ENCODE data around the gene IFI27L1. TPM values are rescaled to one million over a fixed set of nuclear protein-coding genes. Genes with fewer than 3 reads are reported as not detected.

IFI27L1 gene
- total and polyA plus RNA-seq, 2 donors (not counting 3 experiments of a cell fraction or from before 2014, with no cell fraction given) = 31.1 to 38.1 TPM

- no peak overlapping the region for H3K9ac ChIP-seq (replicated peaks; ENCODE audit: extremely low read depth, insufficient read depth, low read length)
- FAIRE-seq (no peak), DNase-seq (ENCODE audit: low read depth, low spot score) (no peak)
- CTCF ChIA-PET = interaction anchor here (2.0 to 7.6 kb wide), 3 partner anchors 12 to 89 kb away, joined by 6 to 133 read pairs (median 24); no protein-coding TSS in a partner anchor
- peaks cover 3% of the 10 kb centered on the region for H3K4me1 ChIP-seq (ENCODE audit: control insufficient read depth, extremely low read depth, insufficient read depth, low read length)
- no peak overlapping the region for H3K4me3 ChIP-seq (replicated peaks in 1 of 3; ENCODE audit: insufficient read depth in 1 of 3, low read depth in 1 of 3, low read length in 3 of 3)
- H3K36me3 ChIP-seq (ENCODE audit: control insufficient read depth in 2 of 2, extremely low read depth in 1 of 2, insufficient read depth in 2 of 2, low read length in 2 of 2) = peaks cover 10 to 26% of the 10 kb centered on the region in 2 experiments
- no peak overlapping the region for H3K27ac ChIP-seq (ENCODE audit: insufficient read depth, low read depth, low read length)
- no peaks in the 10 kb centered on the region for H3K9me3 ChIP-seq (replicated peaks; ENCODE audit: control insufficient read depth, insufficient read depth, low read length)
- TF ChIP-seq EZH2 (IDR thresholded peaks at IDR 0.05; ENCODE audit: borderline replicate concordance, low read depth, low read length, severe bottlenecking) = no peak
- no peak for TF ChIP-seq MAX (IDR thresholded peaks at IDR 0.05; ENCODE audit: insufficient read depth, insufficient read length)
- TF ChIP-seq POLR2A (IDR thresholded peaks at IDR 0.05; ENCODE audit: low read depth, low read length) = no peak
- no peak for TF ChIP-seq MYC (IDR thresholded peaks at IDR 0.05; ENCODE audit: low read depth, low read length)
- no peaks in the 10 kb centered on the region for H3K9me1 ChIP-seq (replicated peaks; ENCODE audit: control insufficient read depth, extremely low read depth, insufficient read depth, low read length)
- dilution Hi-C loops (cut with MboI; ENCODE audit: extremely low pct_ligation_motif_present, low sequenced_read_pairs) = no loop called here
- POLR2A ChIA-PET = no interaction called here
- H4K20me1 ChIP-seq (replicated peaks; ENCODE audit: control insufficient read depth, extremely low read depth, insufficient read depth, low read length) = no peaks in the 10 kb centered on the region
- H3K4me2 ChIP-seq (ENCODE audit: insufficient read depth, low read length) = no peak overlapping the region
- no peaks in the 10 kb centered on the region for H3K27me3 ChIP-seq (ENCODE audit: control insufficient read depth in 2 of 2, insufficient read depth in 2 of 2, low read length in 2 of 2)
- H3K79me2 ChIP-seq (ENCODE audit: control insufficient read depth, insufficient read depth, low read length) = no peaks in the 10 kb centered on the region
- no peak overlapping the region for H2AFZ ChIP-seq (ENCODE audit: low read depth, low read length)
- BruUV-seq (replicated peaks) = no TSS peak
- intact Hi-C loops (cut with micrococcal nuclease) = no loop called here
Observed at GRCh38 chr14:94047581-94047980, 33.5 kb upstream of the IFI27L1 start.

GRCh38 chr14:94048691-94049624, 32.2 kb upstream of the IFI27L1 start:
- peaks cover 13 to 28% of the 10 kb centered on the region in 2 experiments for H3K36me3 ChIP-seq (ENCODE audit: control insufficient read depth in 2 of 2, extremely low read depth in 1 of 2, insufficient read depth in 2 of 2, low read length in 2 of 2)

More at GRCh38 chr14:94048691-94049624, 32.2 kb upstream of the IFI27L1 start:
- no peak overlapping the region for H3K9ac ChIP-seq (replicated peaks; ENCODE audit: extremely low read depth, insufficient read depth, low read length)
- CTCF ChIA-PET = interaction anchor here (1.5 to 7.6 kb wide), 4 partner anchors 11 to 88 kb away, joined by 3 to 133 read pairs (median 15); no protein-coding TSS in a partner anchor
- POLR2A ChIA-PET = no interaction called here
- H3K9me1 ChIP-seq (replicated peaks; ENCODE audit: control insufficient read depth, extremely low read depth, insufficient read depth, low read length) = no peaks in the 10 kb centered on the region
- no peak overlapping the region for H3K4me3 ChIP-seq (replicated peaks in 1 of 3; ENCODE audit: insufficient read depth in 1 of 3, low read depth in 1 of 3, low read length in 3 of 3)
- no peaks in the 10 kb centered on the region for H3K9me3 ChIP-seq (replicated peaks; ENCODE audit: control insufficient read depth, insufficient read depth, low read length)
- H2AFZ ChIP-seq (ENCODE audit: low read depth, low read length) = no peak overlapping the region
- FAIRE-seq (peak; percentile 38), DNase-seq (ENCODE audit: low read depth, low spot score) (no peak)
- no peaks in the 10 kb centered on the region for H3K79me2 ChIP-seq (ENCODE audit: control insufficient read depth, insufficient read depth, low read length)
- no peak overlapping the region for H3K4me2 ChIP-seq (ENCODE audit: insufficient read depth, low read length)
- H4K20me1 ChIP-seq (replicated peaks; ENCODE audit: control insufficient read depth, extremely low read depth, insufficient read depth, low read length) = no peaks in the 10 kb centered on the region
- peaks cover 3% of the 10 kb centered on the region for H3K4me1 ChIP-seq (ENCODE audit: control insufficient read depth, extremely low read depth, insufficient read depth, low read length)
- H3K27ac ChIP-seq (ENCODE audit: insufficient read depth, low read depth, low read length) = no peak overlapping the region
- no TSS peak for BruUV-seq (replicated peaks)
- H3K27me3 ChIP-seq (ENCODE audit: control insufficient read depth in 2 of 2, insufficient read depth in 2 of 2, low read length in 2 of 2) = no peaks in the 10 kb centered on the region
- dilution Hi-C loops (cut with MboI; ENCODE audit: extremely low pct_ligation_motif_present, low sequenced_read_pairs) = no loop called here
- intact Hi-C loops (cut with micrococcal nuclease) = no loop called here
- no peak for TF ChIP-seq CTCF (IDR thresholded peaks at IDR 0.05; ENCODE audit: extremely low read depth in 1 of 2, insufficient read depth in 1 of 2, low read depth in 1 of 2, low read length in 2 of 2)
- TF ChIP-seq POLR2A (IDR thresholded peaks at IDR 0.05; ENCODE audit: low read depth, low read length) = no peak
- no peak for TF ChIP-seq JUN (IDR thresholded peaks at IDR 0.05; ENCODE audit: borderline replicate concordance, insufficient read depth, insufficient read length, low read depth)
- TF ChIP-seq MAX (IDR thresholded peaks at IDR 0.05; ENCODE audit: insufficient read depth, insufficient read length) = no peak
- TF ChIP-seq EZH2 (IDR thresholded peaks at IDR 0.05; ENCODE audit: borderline replicate concordance, low read depth, low read length, severe bottlenecking) = no peak
- TF ChIP-seq MYC (IDR thresholded peaks at IDR 0.05; ENCODE audit: low read depth, low read length) = no peak
- TF ChIP-seq FOS (IDR thresholded peaks at IDR 0.05; ENCODE audit: borderline replicate concordance, insufficient read depth, low read length) = no peak

All from endothelial cell of umbilical vein (primary cell).